GM12874 (cell line): ENCODE measurements around the gene SLC7A10.

Experiments used
- CTCF ChIP-seq: IDR thresholded peaks from 2 replicates; pipeline ENCODE4 v1.5.1; 2011; ENCODE audit warnings: low read depth, mild to moderate bottlenecking, control low read depth, low read length, moderate library complexity; ENCODE audit not compliant: insufficient read depth

Gene SLC7A10

GRCh38 chr19:33194886-33195644 lies 30.6 kb downstream of the SLC7A10 start:
- no peak for TF ChIP-seq CTCF

- no peak for TF ChIP-seq CTCF
These were observed 31.1 kb downstream of the SLC7A10 start for GRCh38 chr19:33194532-33194885.

- TF ChIP-seq CTCF, result no peak
These were observed 31.7 kb downstream of the SLC7A10 start, which contains the start of gene LRP3 for GRCh38 chr19:33193865-33194362. Gene LRP3, plus strand, starts transcription at chr19:33194330. Its CDS starts 456 bp downstream, at chr19:33194786.

GRCh38 chr19:33193269-33193864 lies 32.3 kb downstream of the SLC7A10 start:
- no peak for TF ChIP-seq CTCF

GRCh38 chr19:33192010-33192409 lies 33.6 kb downstream of the SLC7A10 start:
- peak; percentile 27; the same call in 1 of the 2 replicates for TF ChIP-seq CTCF

GRCh38 chr19:33191501-33191900 lies 34.1 kb downstream of the SLC7A10 start:
- no peak for TF ChIP-seq CTCF

GRCh38 chr19:33189453-33189852 lies 36.2 kb downstream of the SLC7A10 start:
- no peak for TF ChIP-seq CTCF
